A673 (cell line): ENCODE measurements around the gene GANC.

ENCODE experiments used
- CTCF ChIP-seq: fragments of 300-800, 200-600 bp; sonication (generic); conservative IDR thresholded peaks from 2 replicates; pipeline ENCODE4 v1.5.1; 2017; ENCODE audit warnings: low read depth, mild to moderate bottlenecking, antibody characterized with exemption, low read length, moderate library complexity, mixed read lengths
- EZH2 ChIP-seq: fragments of 200-600 bp; sonication (generic); IDR thresholded peaks from 2 replicates; pipeline ENCODE4 v1.6.1; 2017; ENCODE audit warnings: borderline replicate concordance, low read depth, mild to moderate bottlenecking, mixed read lengths, antibody characterized with exemption, low read length; ENCODE audit not compliant: poor library complexity, severe bottlenecking

- TF ChIP-seq CTCF (no peak), EZH2 (no peak)
Observed at GRCh38 chr15:42375252-42375651, 102.3 kb downstream of the GANC start.
